Thyroid gland (tissue), 4 donors: Measurements from ENCODE around the gene B3GALT6.
A peak's percentile ranks its signal among the peaks of the same experiment; 100 is the strongest.

Experiments
- POLR2A ChIP-seq, 2 donors: fragments of 450-650 bp; IDR thresholded peaks; one replicate each; pipeline ENCODE4 v1.6.1; 2017; ENCODE audit warnings: antibody characterized with exemption in 2 of 2, mild to moderate bottlenecking in 2 of 2, moderate library complexity in 1 of 2
- TF ChIP-seq, protein P1 (sequence below), 6 experiments: fragments of 200-600 bp in 3 of 6; fragments of 450-650 bp in 3 of 6; sonication (generic) in 3 of 6; IDR thresholded peaks; one replicate each; pipeline ENCODE4 v1.5.1; 2016 to 2019; ENCODE audit warnings: antibody characterized with exemption in 6 of 6, mild to moderate bottlenecking in 2 of 6, inconsistent platforms in 1 of 6, moderate library complexity in 1 of 6

DNA sequence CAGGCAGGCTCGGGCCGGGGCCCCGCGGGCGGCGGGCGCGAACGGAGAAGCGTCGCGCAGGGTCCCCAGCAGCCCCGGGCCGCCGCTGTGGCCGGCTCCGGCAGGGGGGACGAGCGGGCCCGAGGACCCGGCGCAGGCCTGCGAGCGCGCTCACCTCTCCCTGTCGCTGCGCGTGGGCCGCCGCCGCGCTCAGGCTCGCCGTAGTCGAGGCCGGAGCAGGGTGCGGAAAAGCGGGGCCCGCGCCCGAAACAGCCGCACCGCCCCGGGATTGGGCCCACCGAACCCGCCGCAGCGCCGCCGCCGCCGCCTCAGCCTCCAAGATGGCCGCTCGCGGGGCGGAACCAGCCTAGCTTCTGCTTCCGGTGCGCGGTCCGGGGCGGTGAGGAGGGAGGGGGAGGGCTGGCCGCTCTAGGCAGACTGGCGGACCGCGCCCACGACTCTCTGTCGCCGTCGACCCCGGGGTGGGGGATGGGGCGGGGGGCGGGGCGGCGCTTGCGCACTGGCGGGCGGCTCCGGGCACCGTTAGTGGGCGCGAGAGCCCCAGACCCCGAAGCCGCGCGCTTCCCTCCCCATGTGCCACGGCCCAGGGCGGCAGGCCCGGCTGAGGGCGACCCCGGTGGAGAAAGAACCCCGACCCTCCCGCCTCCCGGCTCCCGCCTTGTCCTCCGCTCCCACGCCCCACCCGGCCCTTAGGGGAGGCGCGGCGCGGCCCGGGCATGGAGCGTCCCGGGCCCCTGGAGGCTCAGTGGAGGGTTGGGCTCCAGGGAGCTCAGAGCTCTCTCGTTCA is 41.7 kb downstream of the B3GALT6 start, which contains the start of gene UBE2J2:
- TF ChIP-seq, protein P1, sequence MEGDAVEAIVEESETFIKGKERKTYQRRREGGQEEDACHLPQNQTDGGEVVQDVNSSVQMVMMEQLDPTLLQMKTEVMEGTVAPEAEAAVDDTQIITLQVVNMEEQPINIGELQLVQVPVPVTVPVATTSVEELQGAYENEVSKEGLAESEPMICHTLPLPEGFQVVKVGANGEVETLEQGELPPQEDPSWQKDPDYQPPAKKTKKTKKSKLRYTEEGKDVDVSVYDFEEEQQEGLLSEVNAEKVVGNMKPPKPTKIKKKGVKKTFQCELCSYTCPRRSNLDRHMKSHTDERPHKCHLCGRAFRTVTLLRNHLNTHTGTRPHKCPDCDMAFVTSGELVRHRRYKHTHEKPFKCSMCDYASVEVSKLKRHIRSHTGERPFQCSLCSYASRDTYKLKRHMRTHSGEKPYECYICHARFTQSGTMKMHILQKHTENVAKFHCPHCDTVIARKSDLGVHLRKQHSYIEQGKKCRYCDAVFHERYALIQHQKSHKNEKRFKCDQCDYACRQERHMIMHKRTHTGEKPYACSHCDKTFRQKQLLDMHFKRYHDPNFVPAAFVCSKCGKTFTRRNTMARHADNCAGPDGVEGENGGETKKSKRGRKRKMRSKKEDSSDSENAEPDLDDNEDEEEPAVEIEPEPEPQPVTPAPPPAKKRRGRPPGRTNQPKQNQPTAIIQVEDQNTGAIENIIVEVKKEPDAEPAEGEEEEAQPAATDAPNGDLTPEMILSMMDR (IDR thresholded peaks at IDR 0.05): no peak
- TF ChIP-seq POLR2A (IDR thresholded peaks at IDR 0.05): peak in 1 of 2 donors; percentile 74
